GM20000 (cell line): ENCODE measurements around the gene CD84.
A peak's percentile ranks its signal among the peaks of the same experiment; 100 is the strongest.
"Not testable (repeated sequence)": the region's sequence is repeated elsewhere in the genome, so short reads cannot be mapped to it uniquely, and the experiment has no call there.

Experiments used
- DNase-seq: peaks from one replicate; pipeline ENCODE4 v3.0.0; 2012; ENCODE audit warnings: low spot score
- TF ChIP-seq, protein P1 (sequence below): IDR thresholded peaks from 2 replicates; pipeline ENCODE4 v1.5.1; 2012; ENCODE audit warnings: mild to moderate bottlenecking, control low read depth; ENCODE audit errors: extremely low read depth, missing control alignments

Gene CD84

DNA sequence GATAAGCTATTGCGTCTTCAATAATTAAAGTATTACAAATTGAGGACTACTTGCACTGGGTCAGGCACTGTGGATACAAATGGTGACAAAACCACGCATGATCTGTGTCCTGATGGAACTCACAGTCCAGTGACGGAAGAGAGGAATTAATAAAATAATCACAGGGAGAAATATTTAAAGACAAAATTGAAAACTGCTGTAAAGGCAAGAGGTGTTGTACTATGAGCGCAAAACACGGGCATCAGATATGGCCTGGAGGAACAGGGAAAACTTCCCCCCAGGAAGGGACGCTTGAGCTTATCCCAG is 39.7 kb downstream of the CD84 start:
- no peak for DNase-seq
- TF ChIP-seq, protein P1, sequence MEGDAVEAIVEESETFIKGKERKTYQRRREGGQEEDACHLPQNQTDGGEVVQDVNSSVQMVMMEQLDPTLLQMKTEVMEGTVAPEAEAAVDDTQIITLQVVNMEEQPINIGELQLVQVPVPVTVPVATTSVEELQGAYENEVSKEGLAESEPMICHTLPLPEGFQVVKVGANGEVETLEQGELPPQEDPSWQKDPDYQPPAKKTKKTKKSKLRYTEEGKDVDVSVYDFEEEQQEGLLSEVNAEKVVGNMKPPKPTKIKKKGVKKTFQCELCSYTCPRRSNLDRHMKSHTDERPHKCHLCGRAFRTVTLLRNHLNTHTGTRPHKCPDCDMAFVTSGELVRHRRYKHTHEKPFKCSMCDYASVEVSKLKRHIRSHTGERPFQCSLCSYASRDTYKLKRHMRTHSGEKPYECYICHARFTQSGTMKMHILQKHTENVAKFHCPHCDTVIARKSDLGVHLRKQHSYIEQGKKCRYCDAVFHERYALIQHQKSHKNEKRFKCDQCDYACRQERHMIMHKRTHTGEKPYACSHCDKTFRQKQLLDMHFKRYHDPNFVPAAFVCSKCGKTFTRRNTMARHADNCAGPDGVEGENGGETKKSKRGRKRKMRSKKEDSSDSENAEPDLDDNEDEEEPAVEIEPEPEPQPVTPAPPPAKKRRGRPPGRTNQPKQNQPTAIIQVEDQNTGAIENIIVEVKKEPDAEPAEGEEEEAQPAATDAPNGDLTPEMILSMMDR = no peak

DNA sequence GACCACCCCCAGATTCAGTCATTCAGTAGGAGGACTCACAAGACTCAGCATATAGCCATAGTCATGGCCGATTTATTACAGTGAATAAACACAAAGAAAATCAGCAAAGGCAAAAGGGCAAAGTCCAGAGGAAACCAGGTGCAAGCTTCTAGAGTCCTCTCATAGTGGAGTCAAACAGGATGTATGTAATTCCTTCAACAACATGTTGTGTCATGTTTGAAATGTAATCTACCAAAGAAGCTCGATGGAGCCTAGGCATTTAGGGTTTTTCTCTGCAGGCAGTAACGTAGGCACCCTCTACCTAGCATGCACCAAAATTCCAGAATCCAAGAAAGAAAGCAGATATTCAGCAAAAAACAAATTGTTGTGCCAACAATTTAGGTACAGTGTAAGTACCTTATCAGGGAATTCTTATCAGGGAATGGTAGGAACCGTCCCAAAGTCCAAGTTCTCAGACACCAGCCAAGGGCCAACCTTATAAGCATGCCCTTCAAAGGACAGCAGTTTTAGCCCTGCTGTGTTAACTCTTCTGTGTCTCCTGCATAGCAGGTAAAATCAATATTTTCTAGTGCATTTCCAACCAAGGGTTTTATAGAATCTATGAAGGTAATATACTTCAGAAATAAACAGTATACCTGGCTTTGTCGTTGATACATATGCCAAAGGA is 40.2 kb downstream of the CD84 start:
- peak; percentile 6 for DNase-seq
- TF ChIP-seq, protein P1 = no peak

DNA sequence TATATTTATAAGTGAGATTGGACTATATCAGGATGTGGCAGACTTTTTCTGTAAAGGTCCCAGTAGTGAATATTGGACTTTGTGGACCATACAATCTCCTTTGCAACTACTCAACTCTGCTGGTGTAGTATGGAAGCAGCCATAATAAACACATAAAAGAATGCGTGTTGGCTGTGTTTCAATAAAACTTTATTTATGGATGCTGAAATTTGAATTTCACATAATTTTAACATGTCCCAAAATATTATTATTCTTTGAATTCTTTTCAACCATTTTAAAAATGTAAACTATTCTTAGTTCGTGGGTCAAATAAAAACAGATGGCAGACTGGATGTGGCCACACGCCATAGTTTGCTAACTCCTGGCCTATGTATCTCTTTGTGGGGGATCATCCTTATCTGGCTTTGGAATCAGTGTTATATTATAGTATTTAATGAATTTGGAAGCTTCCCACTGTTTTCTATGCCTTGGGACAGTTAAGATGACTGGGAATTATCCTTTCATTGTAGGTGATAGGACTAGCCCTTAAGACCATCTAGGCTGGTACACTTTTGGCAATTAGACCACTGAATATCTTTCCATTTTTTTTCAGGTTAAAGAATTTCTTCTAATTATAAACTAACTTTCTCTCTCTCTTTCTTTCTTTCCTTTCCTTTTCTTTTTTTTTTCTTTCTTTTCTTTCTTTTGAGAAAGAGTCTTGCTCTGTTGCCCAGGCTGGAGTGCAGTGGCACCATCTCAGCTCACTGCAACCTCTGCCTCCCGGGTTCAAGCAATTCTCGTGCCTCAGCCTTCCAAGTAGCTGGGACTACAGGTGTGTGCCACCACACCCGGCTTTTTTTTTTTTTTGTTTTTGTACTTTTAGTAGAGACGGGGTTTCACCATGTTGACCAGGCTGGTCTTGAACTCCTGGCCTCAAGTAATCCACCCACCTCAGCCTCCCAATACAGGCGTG is 41.3 kb downstream of the CD84 start:
- DNase-seq = peak; percentile 0
- TF ChIP-seq, protein P1 = no peak

DNA sequence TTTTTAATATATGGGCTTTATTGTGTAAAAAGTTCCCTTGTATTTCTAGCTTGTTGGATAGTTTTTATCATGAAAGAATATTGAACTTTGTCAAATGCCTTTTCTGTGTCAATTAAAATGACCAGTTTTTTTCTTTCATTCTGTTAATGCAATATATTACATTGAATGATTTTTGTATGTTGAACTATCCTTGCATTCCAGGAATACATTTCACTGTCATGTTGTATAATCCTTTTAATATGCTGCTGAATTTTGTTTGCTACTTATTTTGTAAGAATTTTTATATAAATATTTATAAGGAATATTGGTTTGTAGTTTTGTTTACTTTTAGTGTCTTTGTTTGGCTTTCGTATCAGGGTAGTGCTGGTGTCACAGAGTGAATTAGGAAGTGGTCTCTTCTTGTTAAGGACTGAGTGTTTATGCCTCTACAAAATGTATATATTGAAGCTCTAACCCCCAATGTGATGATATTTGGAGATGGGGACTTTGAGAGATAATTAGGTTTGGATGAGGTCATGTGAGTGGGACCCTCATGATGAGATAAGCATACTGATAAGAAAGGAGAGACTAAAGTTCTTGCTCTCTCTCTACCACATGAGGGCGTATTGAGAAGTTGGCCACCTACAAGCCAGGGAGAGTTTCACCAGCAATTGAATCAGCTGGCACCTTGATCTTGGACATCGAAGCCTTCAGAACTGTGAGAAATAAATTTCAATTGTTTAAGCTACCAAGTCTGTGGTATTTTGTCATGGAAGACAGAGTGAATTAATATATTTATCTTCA is 44.3 kb downstream of the CD84 start:
- no peak for DNase-seq
- TF ChIP-seq, protein P1 = no peak

DNA sequence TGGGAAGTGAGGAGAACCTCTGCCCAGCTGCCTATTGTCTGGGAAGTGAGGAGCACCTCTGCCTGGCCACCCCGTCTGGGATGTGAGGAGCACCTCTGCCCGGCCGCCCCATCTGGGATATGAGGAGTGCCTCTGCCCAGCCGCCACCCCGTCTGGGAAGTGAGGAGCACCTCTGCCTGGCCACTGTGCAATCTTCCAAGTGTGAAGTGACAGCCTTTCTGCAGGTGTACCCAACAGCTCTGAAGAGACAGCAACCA is 46.8 kb downstream of the CD84 start:
- not testable (repeated sequence) for DNase-seq

DNA sequence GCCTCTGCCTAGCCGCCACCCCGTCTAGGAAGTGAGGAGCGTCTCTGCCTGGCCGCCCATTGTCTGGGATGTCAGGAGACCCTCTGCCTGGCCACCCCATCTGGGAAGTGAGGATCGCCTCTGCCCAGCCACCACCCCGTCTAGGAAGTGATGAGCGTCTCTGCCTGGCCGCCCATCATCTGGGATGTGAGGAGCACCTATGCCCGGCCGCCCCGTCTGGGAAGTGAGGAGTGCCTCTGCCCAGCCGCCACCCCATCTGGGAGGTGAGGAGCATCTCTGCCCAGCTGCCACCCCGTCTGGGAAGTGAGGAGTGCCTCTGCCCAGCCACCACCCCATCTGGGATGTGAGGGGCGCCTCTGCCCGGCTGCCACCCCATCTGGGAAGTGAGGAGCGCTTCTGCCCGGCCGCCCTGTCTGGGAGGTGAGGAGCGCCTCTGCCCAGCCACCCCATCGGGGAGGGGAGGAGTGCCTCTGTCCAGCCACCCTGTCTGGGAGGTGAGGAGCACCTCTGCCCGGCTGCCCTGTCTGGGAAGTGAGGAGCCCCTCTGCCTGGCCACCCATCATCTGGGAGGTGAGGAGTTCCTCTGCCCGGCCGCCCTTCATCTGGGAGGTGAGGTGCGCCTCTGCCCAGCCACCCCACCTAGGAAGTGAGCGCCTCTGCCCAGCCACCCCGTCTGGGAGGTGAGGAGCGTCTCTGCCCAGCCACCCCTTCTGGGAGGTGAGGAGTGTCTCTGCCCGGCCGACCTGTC is 47.3 kb downstream of the CD84 start:
- not testable (repeated sequence) for DNase-seq

DNA sequence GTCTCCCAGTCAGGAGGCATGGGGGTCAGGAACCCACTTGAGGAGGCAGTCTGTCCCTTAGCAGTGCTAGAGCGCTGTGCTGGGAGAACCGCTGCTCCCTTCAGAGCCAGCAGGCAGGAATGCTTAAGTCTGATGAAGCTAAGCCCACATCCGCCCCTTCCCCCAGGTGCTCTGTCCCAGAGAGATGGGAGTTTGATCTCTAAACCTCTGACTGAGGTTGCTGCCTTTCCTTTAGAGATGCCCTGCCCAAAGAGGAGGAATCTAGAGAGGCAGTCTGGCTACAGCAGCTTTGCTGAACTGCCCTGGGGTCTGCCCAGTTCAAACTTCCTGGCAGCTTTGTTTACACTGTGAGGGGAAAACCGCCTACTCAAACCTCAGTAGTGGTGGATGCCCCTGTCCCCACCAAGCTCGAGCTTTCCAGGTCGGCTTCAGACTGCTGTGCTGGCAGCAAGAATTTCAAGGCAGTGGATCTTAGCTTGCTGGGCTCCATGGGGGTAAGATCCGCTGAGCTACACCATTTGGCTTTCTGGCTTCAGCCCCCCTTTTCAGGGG is 49.8 kb downstream of the CD84 start:
- DNase-seq = not testable (repeated sequence)

DNA sequence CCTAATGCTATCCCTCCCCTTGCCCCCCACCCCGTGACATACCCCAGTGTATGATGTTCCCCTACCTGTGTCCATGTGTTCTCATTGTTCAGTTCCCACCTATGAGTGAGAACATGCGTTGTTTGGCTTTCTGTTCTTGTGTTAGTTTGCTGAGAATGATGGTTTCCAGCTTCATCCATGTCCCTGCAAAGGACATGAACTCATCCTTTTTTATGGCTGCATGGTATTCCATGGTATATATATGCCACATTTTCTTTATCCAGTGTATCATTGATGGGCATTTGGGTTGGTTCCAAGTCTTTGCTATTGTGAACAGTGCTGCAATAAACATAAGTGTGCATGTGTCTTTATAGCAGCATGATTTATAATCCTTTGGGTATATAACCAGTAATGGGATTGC is 55.5 kb downstream of the CD84 start:
- DNase-seq = not testable (repeated sequence)
